RKO (cell line): Measurements from ENCODE around the gene SLC16A5.
A peak's percentile ranks its signal among the peaks of the same experiment; 100 is the strongest.
"Not testable (repeated sequence)": the region's sequence is repeated elsewhere in the genome, so short reads cannot be mapped to it uniquely, and the experiment has no call there.

Experiments used
- DNase-seq: peaks from one replicate; pipeline ENCODE4 v3.0.0-alpha.2; 2016; ENCODE audit warnings: low spot score

Gene SLC16A5

GRCh38 chr17:75064040-75064439 lies 23.7 kb upstream of the SLC16A5 start:
- DNase-seq = no peak

DNA sequence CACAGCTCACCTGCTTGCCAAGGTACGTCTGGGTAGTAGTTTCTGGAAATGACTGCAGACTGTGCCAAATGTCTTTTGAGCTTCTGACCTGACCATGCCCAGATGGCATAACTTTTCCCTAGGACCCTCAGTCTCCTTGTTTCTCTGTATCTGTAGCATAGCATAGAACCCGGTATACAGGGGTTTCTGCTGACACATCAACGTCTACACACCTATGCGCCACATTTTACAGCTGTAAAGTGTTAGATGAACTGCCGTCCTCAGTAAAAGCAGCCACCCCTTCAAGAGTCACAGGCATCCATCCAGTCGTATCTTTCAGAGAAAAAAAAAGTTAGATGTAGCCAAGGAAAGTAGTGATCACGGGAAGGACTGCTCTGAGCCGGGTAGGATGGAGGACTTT lies 23.3 kb upstream of the SLC16A5 start:
- no peak for DNase-seq

DNA sequence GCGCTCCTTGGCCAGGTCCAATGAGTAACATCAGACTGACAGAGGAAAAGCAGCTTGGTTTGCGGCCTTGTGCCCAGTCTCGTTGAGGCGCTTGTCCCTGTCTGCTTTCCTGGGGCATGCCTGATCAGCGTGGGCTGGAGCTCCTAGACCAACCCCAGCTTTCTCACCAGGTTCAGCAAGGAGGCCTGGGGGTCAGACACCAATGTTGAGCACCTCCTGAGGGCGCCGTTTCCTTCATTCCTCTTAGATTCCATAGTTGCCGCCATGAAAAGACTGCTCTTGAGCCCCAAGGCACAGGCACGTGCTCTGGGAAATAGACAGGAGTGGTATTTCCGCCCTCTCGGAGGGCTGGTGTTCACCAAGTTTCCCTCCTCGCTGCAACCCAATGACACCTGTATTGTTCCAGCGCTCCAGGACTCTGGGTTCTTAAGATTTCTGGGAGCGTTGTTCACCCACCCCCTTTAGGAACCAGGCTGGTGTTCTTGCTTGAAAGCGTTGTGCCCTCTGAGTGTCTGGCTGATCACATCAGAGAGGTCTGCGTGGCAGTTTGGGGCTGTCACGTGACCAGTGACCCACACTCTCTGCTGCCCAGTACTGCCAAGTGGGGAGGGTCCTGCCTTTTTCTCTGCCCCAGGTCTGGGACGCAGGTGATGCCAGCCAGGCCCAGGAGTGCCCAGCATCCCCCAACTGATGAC lies 22.7 kb upstream of the SLC16A5 start:
- DNase-seq = no peak

GRCh38 chr17:75065562-75066151 lies 22.1 kb upstream of the SLC16A5 start:
- no peak for DNase-seq

DNA sequence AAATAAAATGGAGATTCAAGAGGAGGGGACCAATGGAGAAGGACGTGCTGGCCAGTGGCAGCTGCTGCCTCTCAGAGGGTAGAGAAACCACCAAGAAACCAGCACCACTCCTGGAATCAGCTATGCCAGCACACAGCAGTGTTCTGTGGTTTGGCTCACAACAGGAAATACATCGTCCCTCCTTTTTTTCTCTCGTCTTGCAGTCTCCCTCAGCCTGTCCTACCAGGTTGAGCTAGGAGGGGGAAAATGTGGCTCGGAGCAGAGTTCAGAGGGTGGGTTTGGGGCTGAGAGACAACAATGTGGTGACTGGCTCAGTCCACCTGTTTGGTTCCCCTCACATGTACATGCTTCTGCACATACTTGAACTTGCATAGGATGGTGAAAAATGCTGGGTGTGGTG lies 19.9 kb upstream of the SLC16A5 start:
- DNase-seq = no peak

DNA sequence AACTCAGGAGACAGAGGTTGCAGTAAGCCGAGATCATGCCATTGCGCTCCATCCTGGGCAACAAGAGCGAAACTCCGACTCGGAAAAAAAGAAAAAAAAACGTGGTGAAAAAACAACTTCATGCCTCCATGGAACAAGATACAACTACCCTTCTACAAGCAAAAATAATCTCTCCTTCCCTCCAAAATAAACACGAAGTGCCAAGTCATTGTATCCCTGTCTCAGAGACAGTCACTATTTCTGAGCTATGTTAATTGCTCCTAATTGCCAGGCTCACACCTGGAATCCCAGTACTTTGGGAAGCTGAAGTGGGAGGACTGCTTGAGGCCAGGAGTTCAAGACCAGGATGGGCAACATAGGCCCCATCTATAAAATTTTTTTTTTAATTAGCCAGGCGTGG lies 19.0 kb upstream of the SLC16A5 start:
- no peak for DNase-seq

GRCh38 chr17:75069783-75070182 lies 18.0 kb upstream of the SLC16A5 start:
- DNase-seq = peak; percentile 45

GRCh38 chr17:75071478-75072271 lies 16.1 kb upstream of the SLC16A5 start:
- not testable (repeated sequence) for DNase-seq

DNA sequence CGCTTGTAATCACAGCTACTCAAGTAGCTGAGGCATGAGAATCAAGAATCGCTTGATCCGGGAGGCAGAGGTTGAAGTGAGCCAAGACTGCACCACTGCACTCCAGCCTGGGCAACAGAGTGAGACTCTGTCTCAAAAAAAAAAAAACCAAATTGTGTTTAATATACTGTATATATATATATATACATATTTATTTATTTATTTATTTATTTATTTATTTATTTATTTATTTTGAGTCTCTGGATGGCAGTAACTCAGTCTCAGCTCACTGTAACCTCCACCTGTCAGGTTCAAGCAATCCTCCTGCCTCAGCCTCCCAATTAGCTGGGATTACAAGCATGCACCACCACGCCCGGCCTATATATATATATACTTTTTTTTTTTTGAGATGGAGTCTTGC lies 14.8 kb upstream of the SLC16A5 start:
- DNase-seq = not testable (repeated sequence)

DNA sequence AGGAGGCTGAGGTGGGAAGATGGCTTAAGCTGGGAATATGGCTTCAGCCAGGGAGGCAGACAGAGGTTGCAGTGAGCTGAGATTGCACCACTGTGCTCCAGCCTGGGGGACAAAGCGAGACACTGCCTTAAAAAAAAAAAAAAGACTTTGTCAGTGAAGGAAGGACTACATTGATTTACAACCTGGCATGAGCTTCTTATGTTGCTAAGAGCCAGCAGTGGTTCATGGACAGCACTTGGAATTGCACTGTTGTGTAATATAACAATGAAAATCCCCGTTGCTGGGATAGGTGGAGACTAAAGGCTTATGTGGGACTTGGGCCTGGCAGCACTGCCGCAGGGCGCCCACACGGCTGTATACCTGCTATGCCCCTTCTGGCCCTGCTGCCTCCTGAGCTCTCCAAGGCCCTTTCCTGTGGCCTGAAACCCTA lies 14.1 kb upstream of the SLC16A5 start:
- DNase-seq = no peak

DNA sequence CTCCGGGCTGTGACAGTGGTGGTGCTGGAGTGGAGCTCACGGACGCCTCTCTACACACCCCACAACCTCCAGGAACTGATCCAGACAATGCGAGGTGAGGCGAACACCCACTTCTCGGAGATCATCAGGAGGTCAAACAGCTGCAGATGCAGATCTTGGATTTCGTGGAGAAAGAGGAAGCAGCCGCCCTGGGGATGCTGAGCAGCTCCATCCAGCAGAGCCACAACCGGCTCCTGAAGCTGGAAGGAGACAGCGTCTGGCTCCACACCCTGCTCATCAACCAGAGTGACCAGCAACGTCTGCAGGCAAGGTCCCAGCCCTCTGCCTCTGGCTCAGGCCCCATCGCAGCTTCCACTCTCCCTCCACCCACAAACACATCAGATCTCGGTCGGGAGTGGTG lies 13.2 kb upstream of the SLC16A5 start:
- DNase-seq = no peak

GRCh38 chr17:75075597-75076336 lies 12.0 kb upstream of the SLC16A5 start:
- no peak for DNase-seq

DNA sequence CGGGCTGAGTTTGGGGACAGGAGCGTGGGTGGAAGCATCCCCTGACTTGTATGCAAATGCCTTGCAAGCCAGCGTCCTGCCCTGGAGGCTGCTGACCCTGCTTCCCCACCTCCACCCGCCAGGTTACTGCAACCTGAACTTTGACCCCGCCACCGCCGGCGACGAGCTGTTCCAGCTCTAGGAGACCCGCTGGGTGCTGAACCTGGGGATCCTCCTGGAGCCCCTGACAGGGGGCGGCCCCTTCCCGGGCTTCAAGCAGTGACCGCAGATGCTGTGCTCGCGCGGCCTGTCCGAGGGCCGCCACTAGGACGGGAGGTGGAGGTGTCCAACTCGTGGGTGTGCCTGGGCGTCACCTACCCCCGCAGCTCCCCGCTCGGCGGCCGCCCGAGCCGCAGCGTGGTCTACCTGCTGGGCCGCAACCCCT lies 10.7 kb upstream of the SLC16A5 start:
- no peak for DNase-seq

DNA sequence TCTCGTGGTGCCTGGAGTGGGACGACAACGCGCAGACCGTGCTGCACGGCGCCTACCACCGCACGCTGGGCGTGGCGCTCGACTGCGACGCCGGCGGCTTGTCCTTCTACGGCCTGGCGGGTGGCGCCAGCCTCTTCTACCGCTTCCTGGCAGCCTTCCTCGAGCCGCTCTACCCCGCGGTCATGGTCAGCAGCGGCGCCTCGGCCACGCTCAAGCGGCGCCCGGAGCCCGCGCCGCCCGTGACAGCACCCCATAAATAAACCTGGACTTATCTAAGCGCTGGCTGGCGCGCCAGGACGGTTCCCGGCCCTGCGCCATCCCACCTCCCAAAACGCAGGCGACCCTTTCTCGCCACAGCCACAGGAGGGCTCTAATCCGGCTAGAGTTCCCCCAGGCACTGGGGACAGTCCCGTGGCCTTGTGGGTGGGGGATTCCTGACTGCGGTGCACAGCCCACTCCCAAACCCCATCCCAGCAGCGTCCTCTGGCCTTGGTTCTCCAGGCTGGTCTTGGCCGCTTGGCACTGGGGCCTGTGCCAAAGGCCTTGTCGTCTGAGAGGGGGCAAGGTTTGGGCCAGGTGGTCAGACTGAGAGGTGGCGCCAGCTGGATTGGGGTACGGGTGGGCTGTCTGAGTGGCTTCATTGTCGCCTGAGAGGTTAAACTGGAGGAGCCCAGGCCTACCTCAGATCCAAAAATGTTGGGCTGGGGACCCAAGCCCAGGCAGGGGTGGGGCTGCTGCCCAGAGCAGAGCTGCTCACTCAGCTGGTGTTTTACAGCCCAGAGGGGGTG lies 10.1 kb upstream of the SLC16A5 start:
- DNase-seq = peak; percentile 55

- no peak for DNase-seq
Observed at GRCh38 chr17:75078284-75079022, 9.3 kb upstream of the SLC16A5 start.

DNA sequence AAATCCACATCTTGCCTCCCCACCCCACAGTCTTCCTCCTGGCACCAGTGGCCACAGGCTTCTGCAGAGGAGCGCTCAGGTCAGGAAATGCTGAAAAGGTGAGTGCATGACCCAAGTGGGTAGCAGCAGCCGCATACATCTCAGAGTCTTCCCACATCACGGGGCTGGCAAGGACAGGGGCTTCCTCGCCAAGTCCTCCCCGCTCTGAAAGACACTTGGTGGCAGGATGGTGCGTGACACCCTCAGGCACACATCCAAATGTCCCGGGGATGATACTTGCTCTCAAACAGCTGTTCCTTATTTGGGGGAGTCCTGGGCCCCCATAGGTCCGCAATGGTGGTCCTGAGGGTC lies 8.8 kb upstream of the SLC16A5 start:
- DNase-seq = no peak

DNA sequence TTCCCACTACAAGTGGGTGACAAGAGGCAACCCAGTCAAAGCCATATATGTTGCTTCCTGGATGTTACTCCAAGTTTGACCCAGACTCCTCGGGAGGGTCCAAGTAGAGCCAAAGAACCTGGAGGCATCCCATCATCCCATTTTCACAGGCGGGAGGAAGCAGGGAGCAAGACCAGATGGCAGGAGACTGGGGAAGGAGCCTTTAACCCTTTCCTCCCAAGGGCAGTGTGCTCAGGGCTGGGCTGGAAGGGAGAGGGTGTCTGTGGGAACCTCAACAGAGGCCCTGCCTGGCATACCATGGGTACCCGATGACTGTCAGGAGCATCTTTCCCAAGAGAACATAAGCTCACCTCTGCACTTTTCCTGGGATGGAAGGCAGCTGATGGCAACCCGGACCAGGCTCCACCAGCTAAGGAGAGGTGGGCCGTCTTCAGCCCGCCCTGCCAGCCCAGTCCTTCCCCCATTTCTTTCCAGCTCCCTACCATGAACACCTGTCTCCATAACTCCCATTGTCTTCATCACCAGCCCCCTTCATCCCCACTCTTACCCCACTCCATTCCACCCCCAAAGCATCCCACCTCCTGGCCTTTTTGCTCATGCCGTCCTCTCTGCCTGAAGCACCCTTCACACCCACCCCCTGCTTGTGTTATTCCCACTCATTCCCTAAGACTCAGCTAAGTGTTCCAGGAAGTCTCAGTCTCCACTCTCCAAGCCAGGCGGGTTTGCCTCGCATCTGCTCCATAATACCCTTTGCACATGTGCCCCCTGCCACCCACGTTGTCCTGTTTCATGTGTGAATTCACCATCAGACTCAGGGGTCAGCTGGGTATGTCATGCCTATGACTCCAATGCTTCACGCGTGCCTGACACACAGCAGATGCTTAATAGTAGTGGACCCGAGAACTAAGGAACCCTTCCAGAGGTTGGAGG lies 5.9 kb upstream of the SLC16A5 start:
- DNase-seq = no peak

GRCh38 chr17:75082683-75083082 lies 5.1 kb upstream of the SLC16A5 start:
- no peak for DNase-seq

GRCh38 chr17:75084039-75084660 lies 3.6 kb upstream of the SLC16A5 start:
- no peak for DNase-seq
